NCI-H524 treated with DMSO at 0.1 percent for 48 hours (cell line): Measurements from ENCODE around the gene EPHB3.
"Not testable (repeated sequence)": the region's sequence is repeated elsewhere in the genome, so short reads cannot be mapped to it uniquely, and the experiment has no call there.

Source experiments
- DNase-seq: peaks from one replicate; lab custom pipeline; 2025; lab: John Stamatoyannopoulos, UW

Gene EPHB3

DNA sequence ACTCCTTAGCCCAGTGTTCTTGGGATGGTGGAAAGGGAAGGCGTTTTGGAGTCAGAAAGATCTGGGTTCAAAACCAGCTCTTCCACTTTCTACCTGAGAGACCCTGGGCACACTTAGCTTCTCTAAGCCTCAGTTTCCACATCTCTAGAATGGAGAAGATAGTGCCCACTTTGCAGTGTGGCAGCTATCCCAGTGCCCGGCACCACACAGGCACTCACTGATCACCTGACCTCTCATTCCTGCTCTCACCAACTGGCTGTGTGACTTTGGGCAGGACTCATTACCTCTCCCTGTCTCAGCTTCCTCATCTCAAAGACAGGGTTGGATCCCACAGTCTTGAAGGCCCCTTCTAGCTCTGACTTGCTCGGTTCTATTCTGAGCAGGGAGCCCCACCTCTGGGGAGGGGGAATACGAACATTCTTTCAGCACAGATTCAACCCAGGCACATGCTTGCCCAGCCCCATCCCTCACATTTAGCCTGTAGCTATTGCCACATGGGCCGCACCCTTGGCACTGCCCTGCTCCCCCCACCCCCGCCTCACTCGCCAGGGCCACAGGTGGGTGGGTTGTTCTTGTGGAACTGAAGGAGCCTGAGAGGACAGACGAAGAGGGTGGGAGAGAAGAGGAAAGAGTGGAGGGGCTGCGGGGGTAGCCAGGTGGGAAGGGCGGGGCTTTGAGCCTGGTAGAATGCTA is 39.2 kb downstream of the EPHB3 start:
- peak; percentile 38 for DNase-seq

- DNase-seq: no peak
Observed at GRCh38 chr3:184601576-184602371, 40.2 kb downstream of the EPHB3 start.

GRCh38 chr3:184602372-184603150 is 41.0 kb downstream of the EPHB3 start:
- no peak for DNase-seq

- DNase-seq: no peak
Observed at GRCh38 chr3:184603151-184604030, 41.8 kb downstream of the EPHB3 start.

- no peak for DNase-seq
Observed at GRCh38 chr3:184604039-184604601, 42.5 kb downstream of the EPHB3 start.

DNA sequence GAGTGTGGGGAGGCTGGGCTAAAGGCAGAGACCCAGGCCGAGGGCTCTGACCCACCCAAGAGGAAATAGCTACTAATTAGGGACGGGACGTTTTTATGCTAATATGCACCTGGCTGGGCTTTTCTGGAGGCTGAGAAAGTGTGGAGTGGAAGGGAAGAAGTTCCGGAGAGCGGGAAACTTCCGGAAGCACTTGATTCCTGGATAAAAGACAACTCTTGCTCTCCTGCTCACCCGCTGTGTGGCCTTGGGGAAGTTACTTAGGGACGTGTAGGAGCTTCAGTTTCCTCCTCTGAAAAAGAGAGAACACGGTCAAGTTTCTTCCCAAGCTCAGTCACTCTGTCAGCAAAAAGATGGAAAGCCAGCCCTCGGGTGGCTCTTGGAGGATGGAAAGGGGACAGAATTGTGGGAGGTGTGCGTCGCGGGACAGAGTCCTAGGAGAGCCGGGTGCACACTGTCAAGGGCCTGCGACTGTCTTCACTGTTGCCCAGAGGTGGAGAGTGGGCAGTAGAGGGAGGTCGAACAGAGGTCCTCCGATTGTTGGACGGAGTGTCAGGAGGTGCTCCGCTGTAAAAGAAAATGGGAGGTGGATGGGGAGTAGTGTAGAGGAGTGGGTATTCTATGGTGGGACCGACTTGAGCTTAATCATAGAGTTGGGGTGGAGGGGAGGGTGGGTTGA is 43.2 kb downstream of the EPHB3 start:
- no peak for DNase-seq

- DNase-seq: no peak
Observed at GRCh38 chr3:184608209-184608608, 46.6 kb downstream of the EPHB3 start.

DNA sequence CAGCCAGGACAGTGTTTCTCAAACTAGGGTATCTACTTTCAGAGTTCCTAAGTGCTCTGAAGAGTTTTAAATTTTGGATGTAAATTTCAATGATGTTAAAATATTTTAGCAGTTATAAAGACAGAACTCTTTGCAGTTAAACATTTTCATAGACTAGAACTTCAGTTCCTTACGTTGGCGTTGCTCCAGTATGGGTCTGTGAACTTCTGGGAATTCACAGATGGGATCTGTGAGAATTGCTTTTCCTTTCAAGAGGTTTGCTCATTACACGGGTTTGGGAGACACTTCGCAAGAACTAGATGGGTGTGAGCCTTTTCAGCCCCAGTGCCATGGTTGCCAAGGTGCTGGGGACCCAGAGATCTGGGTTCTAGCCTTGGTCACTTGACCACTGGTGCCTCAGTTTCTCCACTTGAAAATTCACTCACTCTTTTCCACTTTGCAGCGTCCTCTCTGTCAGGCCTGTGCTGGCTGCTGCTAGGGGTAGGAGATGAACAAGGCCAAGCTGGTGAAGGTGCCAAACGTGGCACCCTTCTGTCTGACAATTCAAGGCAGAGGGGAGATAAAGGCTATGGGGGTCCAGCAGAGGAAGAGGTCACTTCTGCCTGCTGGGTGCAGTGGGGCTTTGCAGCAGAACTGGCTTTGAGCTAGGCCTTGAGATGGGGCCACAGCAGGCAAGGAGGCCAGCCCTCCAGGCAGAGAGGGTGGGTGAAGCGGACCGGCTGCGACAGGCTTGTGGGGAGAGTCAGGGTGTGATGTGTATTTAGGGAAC is 48.1 kb downstream of the EPHB3 start:
- no peak for DNase-seq

GRCh38 chr3:184610245-184610871 is 48.8 kb downstream of the EPHB3 start:
- peak; percentile 53 for DNase-seq

DNA sequence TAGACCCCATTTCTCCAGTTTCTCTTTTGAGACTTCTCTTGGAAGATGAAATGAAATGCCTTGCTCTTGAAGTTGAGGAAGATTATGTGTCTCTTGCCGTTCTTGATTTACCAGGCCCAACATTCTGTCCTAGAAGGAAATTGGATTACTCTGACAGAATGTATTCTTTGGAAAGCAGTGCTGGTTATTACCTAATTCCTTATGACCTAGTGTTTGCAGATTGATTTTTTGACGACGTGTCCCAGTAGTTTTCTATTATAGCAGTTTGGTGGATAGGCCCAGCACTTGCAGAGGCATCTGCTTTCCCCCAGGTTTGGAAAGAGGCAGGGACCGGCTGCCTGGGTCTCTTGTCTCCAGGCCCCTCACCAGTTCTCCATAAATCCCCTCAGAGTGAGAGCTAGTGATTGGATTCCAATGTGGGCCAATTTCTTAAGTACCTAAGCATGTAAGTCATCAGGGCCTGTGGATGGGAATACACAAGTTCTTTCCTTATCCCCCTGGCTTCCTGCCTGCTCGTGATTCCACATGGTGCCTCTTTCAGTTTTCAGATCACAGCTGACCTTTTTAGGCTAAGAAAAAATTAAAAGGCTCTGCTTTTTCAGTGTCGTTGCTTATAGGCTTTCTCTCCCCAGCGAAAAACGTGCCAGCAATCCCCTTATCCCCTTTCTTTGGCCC is 50.2 kb downstream of the EPHB3 start:
- DNase-seq: no peak

DNA sequence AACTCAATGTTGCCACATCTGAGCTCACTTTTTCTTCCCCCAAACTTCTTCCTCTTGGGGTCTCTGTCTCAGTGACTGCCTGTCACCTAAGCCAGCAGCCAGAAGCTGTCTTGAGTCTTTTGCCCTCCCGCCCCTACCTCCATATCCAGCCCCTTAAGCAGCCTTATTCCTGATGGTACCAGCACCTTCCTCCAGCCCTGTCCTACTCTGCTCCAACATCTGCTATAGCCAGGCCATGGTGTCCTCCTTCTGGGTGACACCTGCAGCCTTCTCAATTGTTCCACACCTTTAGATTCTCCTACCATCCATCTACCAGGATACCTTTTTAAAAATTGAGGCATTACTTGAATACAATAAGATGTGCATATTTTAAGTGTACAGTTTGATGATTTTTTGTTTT is 53.8 kb downstream of the EPHB3 start:
- DNase-seq: no peak

GRCh38 chr3:184616436-184616835 is 54.9 kb downstream of the EPHB3 start:
- DNase-seq: no peak

DNA sequence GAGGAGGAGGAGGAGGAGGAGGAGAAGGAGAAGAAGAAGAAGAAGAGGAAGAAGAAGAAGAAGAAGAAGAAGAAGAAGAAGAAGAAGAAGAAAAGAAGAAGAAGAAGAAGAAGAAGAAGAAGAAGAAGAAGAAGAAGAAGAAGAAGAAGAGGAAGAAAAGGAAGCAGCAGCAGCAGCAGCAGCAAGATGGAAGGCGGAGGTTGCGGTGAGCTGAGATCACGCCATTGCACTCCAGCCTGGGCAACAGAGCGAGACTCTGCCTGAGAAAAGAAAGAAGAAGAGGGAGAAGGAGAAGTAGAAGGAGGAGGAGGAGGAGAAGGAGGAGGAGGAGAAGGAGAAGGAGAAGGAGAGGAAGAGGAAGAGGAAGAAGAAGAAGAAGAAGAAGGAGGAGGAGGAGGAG is 55.7 kb downstream of the EPHB3 start:
- DNase-seq: not testable (repeated sequence)

- no peak for DNase-seq
Observed at GRCh38 chr3:184618811-184619210, 57.2 kb downstream of the EPHB3 start.

DNA sequence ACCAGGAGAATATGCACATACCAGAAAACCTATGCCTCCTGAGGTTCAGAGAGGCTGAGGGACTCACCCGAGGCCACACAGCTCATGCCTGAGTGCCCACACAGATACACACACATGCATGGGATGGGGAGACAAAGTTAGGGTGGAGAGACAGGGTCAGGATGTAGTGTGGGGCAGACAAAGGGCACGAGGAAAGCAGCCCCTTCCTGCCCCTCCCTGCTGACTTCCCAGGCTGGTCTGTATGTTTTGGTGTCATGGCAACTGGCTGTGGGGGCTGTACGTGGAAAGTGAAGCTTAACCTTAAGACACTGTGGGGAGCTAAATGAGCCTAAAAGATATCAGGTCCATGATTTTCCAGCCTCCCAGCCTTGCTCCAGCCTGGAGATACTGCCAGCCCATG is 57.8 kb downstream of the EPHB3 start:
- no peak for DNase-seq

- DNase-seq: no peak
Observed at GRCh38 chr3:184619787-184620430, 58.3 kb downstream of the EPHB3 start.

DNA sequence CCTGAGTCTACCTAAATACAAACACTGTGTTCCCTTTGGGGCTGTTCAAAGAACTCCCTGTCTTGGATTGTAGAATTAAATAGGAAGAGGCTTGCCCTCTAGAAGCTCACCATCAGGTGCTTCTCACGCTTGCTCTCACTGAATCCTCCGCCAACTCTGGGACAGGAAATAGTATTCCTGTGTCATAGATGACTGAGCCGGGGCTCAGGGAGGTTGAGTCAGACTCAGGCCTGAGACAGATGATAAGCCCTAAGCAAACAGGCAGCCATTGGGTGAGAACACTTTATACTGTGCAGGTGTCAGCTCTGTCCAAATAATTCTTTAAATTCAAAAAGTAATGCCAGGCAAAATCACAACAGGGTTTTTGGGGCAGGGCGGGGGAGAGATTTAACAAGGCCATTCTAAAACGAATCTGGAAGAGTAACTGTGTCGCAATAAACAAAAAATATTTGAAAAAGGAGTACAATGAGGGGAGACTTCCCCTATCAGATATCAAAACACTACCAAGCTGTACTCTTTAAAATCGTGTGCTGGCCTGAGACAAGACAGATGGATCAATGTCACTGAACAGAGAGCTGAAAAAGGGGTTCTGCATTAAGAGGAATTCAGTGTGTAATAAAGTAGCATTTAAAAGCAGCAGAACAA is 59.0 kb downstream of the EPHB3 start:
- DNase-seq: no peak

GRCh38 chr3:184622156-184622555 is 60.6 kb downstream of the EPHB3 start:
- DNase-seq: not testable (repeated sequence)
